NCI-H510A treated with DMSO at 0.1 percent for 48 hours (cell line): ENCODE results near the gene UBASH3A.

Experiments
- DNase-seq: peaks from one replicate; lab custom pipeline; 2025; lab: John Stamatoyannopoulos, UW

UBASH3A gene

GRCh38 chr21:42403611-42404231, at the start of gene UBASH3A:
Gene UBASH3A (plus strand): TSS chr21:42403902. CDS start chr21:42403946, 44 bp downstream.
- DNase-seq: no peak

- no peak for DNase-seq
Measured at GRCh38 chr21:42356046-42356445, 47.7 kb upstream of the UBASH3A start.

- no peak for DNase-seq
Measured at GRCh38 chr21:42356650-42357049, 47.1 kb upstream of the UBASH3A start.

GRCh38 chr21:42357307-42357706, 46.4 kb upstream of the UBASH3A start:
- no peak for DNase-seq

- DNase-seq: no peak
Measured at GRCh38 chr21:42358261-42358660, 45.4 kb upstream of the UBASH3A start.

GRCh38 chr21:42358937-42359336, 44.8 kb upstream of the UBASH3A start:
- DNase-seq: no peak

GRCh38 chr21:42360317-42360716, 43.4 kb upstream of the UBASH3A start:
- no peak for DNase-seq

- no peak for DNase-seq
Measured at GRCh38 chr21:42361286-42361685, 42.4 kb upstream of the UBASH3A start.

- DNase-seq: no peak
Measured at GRCh38 chr21:42362198-42362597, 41.5 kb upstream of the UBASH3A start.

- DNase-seq: no peak
Measured at GRCh38 chr21:42362700-42363099, 41.0 kb upstream of the UBASH3A start.

GRCh38 chr21:42363312-42363711, 40.4 kb upstream of the UBASH3A start:
- no peak for DNase-seq

GRCh38 chr21:42364304-42364865, 39.3 kb upstream of the UBASH3A start:
- no peak for DNase-seq

GRCh38 chr21:42365770-42366169, 37.9 kb upstream of the UBASH3A start:
- no peak for DNase-seq

GRCh38 chr21:42366292-42367010, 37.3 kb upstream of the UBASH3A start, which contains the start of gene TFF1:
Gene TFF1 (minus strand): TSS chr21:42366535. CDS start chr21:42366495, 40 bp downstream.
- no peak for DNase-seq

- no peak for DNase-seq
Measured at GRCh38 chr21:42367367-42368165, 36.1 kb upstream of the UBASH3A start.

GRCh38 chr21:42369821-42370220, 33.9 kb upstream of the UBASH3A start:
- DNase-seq: no peak

- no peak for DNase-seq
Measured at GRCh38 chr21:42370894-42371654, 32.6 kb upstream of the UBASH3A start.

GRCh38 chr21:42373196-42373907, 30.4 kb upstream of the UBASH3A start:
- no peak for DNase-seq

- DNase-seq: no peak
Measured at GRCh38 chr21:42373908-42374455, 29.7 kb upstream of the UBASH3A start.

- DNase-seq: no peak
Measured at GRCh38 chr21:42374457-42374856, 29.2 kb upstream of the UBASH3A start.
